ENCODE measurements around the gene TSPYL1.
"Not testable (repeated sequence)": the region's sequence is repeated elsewhere in the genome, so short reads cannot be mapped to it uniquely, and the experiment has no call there.

TSPYL1 gene

GRCh38 chr6:116287689-116288282 lies 8.1 kb upstream of the TSPYL1 start:
- H3K4me2 ChIP-seq (ENCODE audit: low read depth, low read length, poor library complexity, severe bottlenecking) = no peak overlapping the region
- H3K27me3 ChIP-seq (ENCODE audit: insufficient read depth, low read length, poor library complexity, severe bottlenecking) = no peaks in the 10 kb centered on the region
- no peak overlapping the region for H3K9ac ChIP-seq (ENCODE audit: low read depth, low read length, poor library complexity, severe bottlenecking)

DNA sequence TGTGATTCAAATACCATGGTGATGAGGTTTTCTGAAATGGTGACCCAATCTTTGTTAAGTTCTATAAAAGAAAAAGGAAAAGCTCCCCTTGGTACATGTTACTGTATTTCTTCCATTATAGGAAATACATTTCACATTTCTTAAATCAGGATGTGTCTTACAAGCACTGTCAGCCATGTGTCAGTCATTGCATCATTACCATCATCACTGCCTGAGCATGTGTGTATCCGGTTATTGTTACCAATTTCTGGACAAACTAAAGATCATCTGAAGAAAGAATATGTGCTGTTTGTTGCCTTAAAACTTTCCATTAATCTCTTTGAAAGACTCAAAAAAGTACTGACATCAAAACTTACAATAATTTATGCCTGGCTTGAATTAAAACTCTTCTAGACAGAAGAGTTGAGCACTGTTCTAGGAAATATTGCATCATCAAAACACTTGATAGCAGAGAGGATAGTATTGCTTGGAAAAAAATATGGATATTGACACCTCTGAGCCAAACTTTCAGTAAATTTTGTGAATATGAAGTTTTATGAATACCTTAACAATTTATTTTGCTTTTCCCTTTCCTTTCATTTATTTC lies 7.1 kb upstream of the TSPYL1 start:
- TF ChIP-seq CTCF (conservative IDR thresholded peaks at IDR 0.05; ENCODE audit: low read length) (no peak), EZH2phosphoT487 (IDR thresholded peaks at IDR 0.05; ENCODE audit: borderline replicate concordance) (no peak)
- Histone ChIP-seq H3K27me3 (ENCODE audit: insufficient read depth, low read length, poor library complexity, severe bottlenecking) (no peaks in the 10 kb centered on the region), H4K20me1 (ENCODE audit: insufficient read depth, low read length, poor library complexity, severe bottlenecking) (no peaks in the 10 kb centered on the region), H3F3A (ENCODE audit: low read depth) (no peaks in the 10 kb centered on the region), H3K4me1 (ENCODE audit: insufficient read depth, low read length, poor library complexity, severe bottlenecking) (peaks cover 8% of the 10 kb centered on the region), H3K9ac (ENCODE audit: low read depth, low read length, poor library complexity, severe bottlenecking) (no peak overlapping the region), H3K9me3 (ENCODE audit: insufficient read depth, low read depth, low read length) (no peaks in the 10 kb centered on the region), H3K36me3 (ENCODE audit: insufficient read depth, low read length) (no peaks in the 10 kb centered on the region), H3K4me3 (ENCODE audit: low read length, poor library complexity, severe bottlenecking) (no peak overlapping the region), H3K79me2 (ENCODE audit: insufficient read depth, low read length) (no peaks in the 10 kb centered on the region), H2AFZ (ENCODE audit: low read length) (no peak overlapping the region), H3K4me2 (ENCODE audit: low read depth, low read length, poor library complexity, severe bottlenecking) (no peak overlapping the region), H3K9me2 (replicated peaks; ENCODE audit: low read depth, low read length) (no peaks in the 10 kb centered on the region)

More at GRCh38 chr6:116287689-116288282, 8.1 kb upstream of the TSPYL1 start:
- H3K9me2 ChIP-seq (replicated peaks; ENCODE audit: low read depth, low read length) = no peaks in the 10 kb centered on the region
- H3K4me3 ChIP-seq (ENCODE audit: low read length, poor library complexity, severe bottlenecking) = no peak overlapping the region
- no peaks in the 10 kb centered on the region for H3K79me2 ChIP-seq (ENCODE audit: insufficient read depth, low read length)
- no peak overlapping the region for H2AFZ ChIP-seq (ENCODE audit: low read length)
- no peaks in the 10 kb centered on the region for H4K20me1 ChIP-seq (ENCODE audit: insufficient read depth, low read length, poor library complexity, severe bottlenecking)
- no peaks in the 10 kb centered on the region for H3K9me3 ChIP-seq (ENCODE audit: insufficient read depth, low read depth, low read length)
- peaks cover 6% of the 10 kb centered on the region for H3K4me1 ChIP-seq (ENCODE audit: insufficient read depth, low read length, poor library complexity, severe bottlenecking)
- TF ChIP-seq EZH2phosphoT487 (IDR thresholded peaks at IDR 0.05; ENCODE audit: borderline replicate concordance) (no peak), CTCF (conservative IDR thresholded peaks at IDR 0.05; ENCODE audit: low read length) (peak; percentile 90)
- no peaks in the 10 kb centered on the region for H3F3A ChIP-seq (ENCODE audit: low read depth)
- H3K36me3 ChIP-seq (ENCODE audit: insufficient read depth, low read length) = no peaks in the 10 kb centered on the region

DNA sequence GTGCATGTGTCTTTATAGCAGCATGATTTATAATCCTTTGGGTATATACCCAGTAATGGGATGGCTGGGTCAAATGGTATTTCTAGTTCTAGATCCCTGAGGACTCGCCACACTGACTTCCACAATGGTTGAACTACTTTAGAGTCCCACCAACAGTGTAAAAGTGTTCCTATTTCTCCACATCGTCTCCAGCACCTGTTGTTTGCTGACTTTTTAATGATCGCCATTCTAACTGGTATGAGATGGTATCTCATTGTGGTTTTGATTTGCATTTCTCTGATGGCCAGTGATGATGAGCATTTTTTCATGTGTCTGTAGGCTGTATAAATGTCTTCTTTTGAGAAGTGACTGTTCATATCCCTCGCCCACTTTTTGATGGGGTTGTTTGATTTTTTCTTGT lies 5.3 kb upstream of the TSPYL1 start:
- H3F3A ChIP-seq (ENCODE audit: low read depth); H3K9ac ChIP-seq (ENCODE audit: low read depth, low read length, poor library complexity, severe bottlenecking); H3K36me3 ChIP-seq (ENCODE audit: insufficient read depth, low read length); H3K27me3 ChIP-seq (ENCODE audit: insufficient read depth, low read length, poor library complexity, severe bottlenecking); H3K9me3 ChIP-seq (ENCODE audit: insufficient read depth, low read depth, low read length); H3K4me3 ChIP-seq (ENCODE audit: low read length, poor library complexity, severe bottlenecking); H3K4me2 ChIP-seq (ENCODE audit: low read depth, low read length, poor library complexity, severe bottlenecking); H2AFZ ChIP-seq (ENCODE audit: low read length); H3K9me2 ChIP-seq (replicated peaks; ENCODE audit: low read depth, low read length); H4K20me1 ChIP-seq (ENCODE audit: insufficient read depth, low read length, poor library complexity, severe bottlenecking): not testable (repeated sequence)
- peaks cover 24% of the 10 kb centered on the region for H3K4me1 ChIP-seq (ENCODE audit: insufficient read depth, low read length, poor library complexity, severe bottlenecking)
- peaks cover 13% of the 10 kb centered on the region; the same call in 1 of the 2 replicates for H3K79me2 ChIP-seq (ENCODE audit: insufficient read depth, low read length)

- H3F3A ChIP-seq (ENCODE audit: low read depth) = no peaks in the 10 kb centered on the region
- H3K9me3 ChIP-seq (ENCODE audit: insufficient read depth, low read depth, low read length) = no peaks in the 10 kb centered on the region
- peaks cover 33% of the 10 kb centered on the region for H3K4me1 ChIP-seq (ENCODE audit: insufficient read depth, low read length, poor library complexity, severe bottlenecking)
- no peak overlapping the region for H2AFZ ChIP-seq (ENCODE audit: low read length)
- H3K9ac ChIP-seq (ENCODE audit: low read depth, low read length, poor library complexity, severe bottlenecking) = no peak overlapping the region
- H3K79me2 ChIP-seq (ENCODE audit: insufficient read depth, low read length) = peaks cover 27% of the 10 kb centered on the region
- H3K9me2 ChIP-seq (replicated peaks; ENCODE audit: low read depth, low read length) = no peaks in the 10 kb centered on the region
- TF ChIP-seq CTCF (conservative IDR thresholded peaks at IDR 0.05; ENCODE audit: low read length) (no peak), EZH2phosphoT487 (IDR thresholded peaks at IDR 0.05; ENCODE audit: borderline replicate concordance) (no peak)
- peaks cover 1% of the 10 kb centered on the region; the same call in 1 of the 2 replicates for H3K36me3 ChIP-seq (ENCODE audit: insufficient read depth, low read length)
- H4K20me1 ChIP-seq (ENCODE audit: insufficient read depth, low read length, poor library complexity, severe bottlenecking) = peaks cover 10% of the 10 kb centered on the region
- H3K27me3 ChIP-seq (ENCODE audit: insufficient read depth, low read length, poor library complexity, severe bottlenecking) = no peaks in the 10 kb centered on the region
- H3K4me2 ChIP-seq (ENCODE audit: low read depth, low read length, poor library complexity, severe bottlenecking) = no peak overlapping the region
- no peak overlapping the region for H3K4me3 ChIP-seq (ENCODE audit: low read length, poor library complexity, severe bottlenecking)
These were observed 3.5 kb upstream of the TSPYL1 start for GRCh38 chr6:116283191-116283590.

All from Loucy (cell line).